ENCODE results near the gene KLF7. TPM values are rescaled to one million over a fixed set of nuclear protein-coding genes. Genes with fewer than 3 reads are reported as not detected.

The KLF7 gene
- total RNA-seq, 1 donor from 2014 or later = 120 TPM

GRCh38 chr2:207107551-207107950, 58.2 kb downstream of the KLF7 start:
- Mint-ChIP-seq H3K9me3 (ENCODE audit: unreplicated experiment) (no peaks in the 10 kb centered on the region), H3K27me3 (ENCODE audit: unreplicated experiment) (peaks cover 2% of the 10 kb centered on the region), H3K4me3 (ENCODE audit: unreplicated experiment) (peak overlapping the region; percentile 78), H3K4me1 (ENCODE audit: unreplicated experiment) (peaks cover 46% of the 10 kb centered on the region), H3K36me3 (ENCODE audit: low read depth, unreplicated experiment) (peaks cover 55% of the 10 kb centered on the region), H3K27ac (ENCODE audit: unreplicated experiment) (peak overlapping the region; percentile 61)
- DNase-seq (ENCODE audit: low spot score) = no peak
- TF ChIP-seq, protein P1, sequence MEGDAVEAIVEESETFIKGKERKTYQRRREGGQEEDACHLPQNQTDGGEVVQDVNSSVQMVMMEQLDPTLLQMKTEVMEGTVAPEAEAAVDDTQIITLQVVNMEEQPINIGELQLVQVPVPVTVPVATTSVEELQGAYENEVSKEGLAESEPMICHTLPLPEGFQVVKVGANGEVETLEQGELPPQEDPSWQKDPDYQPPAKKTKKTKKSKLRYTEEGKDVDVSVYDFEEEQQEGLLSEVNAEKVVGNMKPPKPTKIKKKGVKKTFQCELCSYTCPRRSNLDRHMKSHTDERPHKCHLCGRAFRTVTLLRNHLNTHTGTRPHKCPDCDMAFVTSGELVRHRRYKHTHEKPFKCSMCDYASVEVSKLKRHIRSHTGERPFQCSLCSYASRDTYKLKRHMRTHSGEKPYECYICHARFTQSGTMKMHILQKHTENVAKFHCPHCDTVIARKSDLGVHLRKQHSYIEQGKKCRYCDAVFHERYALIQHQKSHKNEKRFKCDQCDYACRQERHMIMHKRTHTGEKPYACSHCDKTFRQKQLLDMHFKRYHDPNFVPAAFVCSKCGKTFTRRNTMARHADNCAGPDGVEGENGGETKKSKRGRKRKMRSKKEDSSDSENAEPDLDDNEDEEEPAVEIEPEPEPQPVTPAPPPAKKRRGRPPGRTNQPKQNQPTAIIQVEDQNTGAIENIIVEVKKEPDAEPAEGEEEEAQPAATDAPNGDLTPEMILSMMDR (IDR thresholded peaks at IDR 0.05; ENCODE audit: unreplicated experiment) = no peak

- H3K9me3 Mint-ChIP-seq (ENCODE audit: unreplicated experiment) = no peaks in the 10 kb centered on the region
- H3K27ac Mint-ChIP-seq (ENCODE audit: unreplicated experiment) = peak overlapping the region; percentile 61
- H3K4me3 Mint-ChIP-seq (ENCODE audit: unreplicated experiment) = peak overlapping the region; percentile 56
These were observed 58.6 kb downstream of the KLF7 start for GRCh38 chr2:207107131-207107530.

DNA sequence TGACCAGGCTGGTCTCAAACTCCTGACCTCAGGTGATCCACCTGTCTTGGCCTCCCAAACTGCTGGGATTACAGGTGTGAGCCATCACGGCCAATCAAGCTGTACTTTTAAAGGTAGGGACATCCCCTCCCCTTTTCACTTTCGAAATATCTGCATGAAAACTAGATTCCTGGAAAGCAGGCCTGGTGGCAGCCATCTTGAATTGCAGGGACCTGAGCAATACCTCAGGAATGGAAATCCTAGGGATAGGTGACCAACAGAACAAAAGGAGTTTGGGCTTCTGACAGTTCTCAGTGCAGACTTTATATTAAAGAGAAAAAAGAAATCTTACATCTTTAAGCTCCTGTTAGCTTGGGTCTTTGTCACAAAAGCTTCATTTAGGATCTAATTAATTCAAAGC, 62.6 kb downstream of the KLF7 start:
- Mint-ChIP-seq H3K36me3 (ENCODE audit: low read depth, unreplicated experiment) (peaks cover 70% of the 10 kb centered on the region), H3K4me3 (ENCODE audit: unreplicated experiment) (no peak overlapping the region), H3K27ac (ENCODE audit: unreplicated experiment) (no peak overlapping the region), H3K9me3 (ENCODE audit: unreplicated experiment) (no peaks in the 10 kb centered on the region), H3K4me1 (ENCODE audit: unreplicated experiment) (peaks cover 44% of the 10 kb centered on the region), H3K27me3 (ENCODE audit: unreplicated experiment) (peaks cover 6% of the 10 kb centered on the region)
- no peak for DNase-seq (ENCODE audit: low spot score)
- TF ChIP-seq, protein P1 (IDR thresholded peaks at IDR 0.05; ENCODE audit: unreplicated experiment) = no peak

More at GRCh38 chr2:207107131-207107530, 58.6 kb downstream of the KLF7 start:
- H3K4me1 Mint-ChIP-seq (ENCODE audit: unreplicated experiment) = peaks cover 49% of the 10 kb centered on the region
- TF ChIP-seq, protein P1 (IDR thresholded peaks at IDR 0.05; ENCODE audit: unreplicated experiment) = no peak
- H3K27me3 Mint-ChIP-seq (ENCODE audit: unreplicated experiment) = peaks cover 4% of the 10 kb centered on the region
- H3K36me3 Mint-ChIP-seq (ENCODE audit: low read depth, unreplicated experiment) = peaks cover 59% of the 10 kb centered on the region
- no peak for DNase-seq (ENCODE audit: low spot score)

GRCh38 chr2:207101984-207102383, 63.8 kb downstream of the KLF7 start:
- TF ChIP-seq, protein P1 (IDR thresholded peaks at IDR 0.05; ENCODE audit: unreplicated experiment) = no peak
- no peaks in the 10 kb centered on the region for H3K9me3 Mint-ChIP-seq (ENCODE audit: unreplicated experiment)
- peak overlapping the region; percentile 38 for H3K4me3 Mint-ChIP-seq (ENCODE audit: unreplicated experiment)
- peaks cover 59% of the 10 kb centered on the region for H3K36me3 Mint-ChIP-seq (ENCODE audit: low read depth, unreplicated experiment)
- DNase-seq (ENCODE audit: low spot score) = no peak
- peak overlapping the region; percentile 45 for H3K27ac Mint-ChIP-seq (ENCODE audit: unreplicated experiment)
- peaks cover 39% of the 10 kb centered on the region for H3K4me1 Mint-ChIP-seq (ENCODE audit: unreplicated experiment)
- peaks cover 3% of the 10 kb centered on the region for H3K27me3 Mint-ChIP-seq (ENCODE audit: unreplicated experiment)

DNA sequence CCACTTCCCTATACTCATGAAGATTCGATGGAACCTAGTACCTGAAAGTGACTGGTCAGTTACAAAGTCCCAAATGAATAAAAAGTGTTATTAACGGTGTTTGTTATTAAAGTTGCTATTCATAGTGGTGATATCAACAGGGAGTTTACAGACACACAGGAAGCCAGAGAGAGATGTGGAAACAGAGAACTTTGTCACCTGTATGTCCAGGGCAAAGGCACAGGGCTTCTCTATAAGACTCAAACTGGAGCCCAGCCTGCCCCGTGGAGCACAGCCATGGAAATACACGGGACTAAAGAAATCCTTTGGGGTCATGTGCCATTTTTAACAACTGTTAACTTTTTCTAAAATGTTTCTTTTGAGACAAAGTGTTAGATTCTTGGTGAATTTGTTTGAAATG, 68.5 kb downstream of the KLF7 start:
- TF ChIP-seq, protein P1 (IDR thresholded peaks at IDR 0.05; ENCODE audit: unreplicated experiment) = no peak
- Mint-ChIP-seq H3K9me3 (ENCODE audit: unreplicated experiment) (no peaks in the 10 kb centered on the region), H3K27ac (ENCODE audit: unreplicated experiment) (no peak overlapping the region), H3K27me3 (ENCODE audit: unreplicated experiment) (peaks cover 3% of the 10 kb centered on the region), H3K36me3 (ENCODE audit: low read depth, unreplicated experiment) (peaks cover 18% of the 10 kb centered on the region), H3K4me3 (ENCODE audit: unreplicated experiment) (no peak overlapping the region), H3K4me1 (ENCODE audit: unreplicated experiment) (peaks cover 57% of the 10 kb centered on the region)
- no peak for DNase-seq (ENCODE audit: low spot score)

All from endothelial cell (in vitro differentiated cells).